CD4-positive, alpha-beta memory T cell (primary cell): ENCODE measurements around the gene C9orf40. TPM values are rescaled to one million over a fixed set of nuclear protein-coding genes. Genes with fewer than 3 reads are reported as not detected.

ENCODE experiments used
- CTCF ChIA-PET: fragments of 350-600 bp; sonication (Branson Sonifier 250); formaldehyde crosslinking; loops from one replicate; lab custom pipeline; 2021; ENCODE audit warnings: inconsistent platforms; ENCODE audit not compliant: partially characterized antibody; lab: Charles Lee
- POLR2A ChIA-PET: fragments of 350-600 bp; sonication (Branson Sonifier 250); formaldehyde crosslinking; loops from one replicate; lab custom pipeline; 2021; ENCODE audit not compliant: partially characterized antibody; lab: Charles Lee
- DNase-seq, 5 donors: peaks; one replicate each; pipeline versions ENCODE4 v3.0.0 to v3.0.0-alpha.2; 2020 to 2022; ENCODE audit warnings: mixed read lengths in 1 of 5
- H3K27ac ChIP-seq: one replicate; pipeline ENCODE4 v1.7.0; 2013; ENCODE audit warnings: low read depth, low read length
- H3K27me3 ChIP-seq: 2 replicates; pipeline ENCODE4 v1.7.0; 2013; ENCODE audit warnings: mild to moderate bottlenecking, low read length, moderate library complexity; ENCODE audit not compliant: insufficient read depth
- H3K36me3 ChIP-seq: 2 replicates; pipeline ENCODE4 v1.7.0; 2013; ENCODE audit warnings: mild to moderate bottlenecking, low read length, moderate library complexity; ENCODE audit not compliant: insufficient read depth
- H3K4me1 ChIP-seq: 2 replicates; pipeline ENCODE4 v1.7.0; 2013; ENCODE audit warnings: mild to moderate bottlenecking, low read length, moderate library complexity; ENCODE audit not compliant: insufficient read depth
- H3K4me3 ChIP-seq, 2 donors: one replicate each; pipeline ENCODE4 v1.7.0; 2013; ENCODE audit warnings: low read length in 2 of 2, mild to moderate bottlenecking in 1 of 2
- H3K9me3 ChIP-seq, 2 donors: one replicate each; pipeline ENCODE4 v1.7.0; 2013; ENCODE audit warnings: low read length in 2 of 2, control low read depth in 1 of 2; ENCODE audit not compliant: control insufficient read depth in 1 of 2
- H3K27ac Mint-ChIP-seq, 7 donors: one replicate each; pipeline ENCODE4 v1.8.0; 2020 to 2021; ENCODE audit warnings: mixed read lengths in 7 of 7, mild to moderate bottlenecking in 6 of 7, inconsistent platforms in 3 of 7, moderate library complexity in 3 of 7
- H3K27me3 Mint-ChIP-seq, 2 donors: one replicate each; pipeline ENCODE4 v1.8.0; 2020 to 2021; ENCODE audit warnings: mixed read lengths in 2 of 2
- H3K36me3 Mint-ChIP-seq, 2 donors: one replicate each; pipeline ENCODE4 v1.8.0; 2020 to 2021; ENCODE audit warnings: mixed read lengths in 2 of 2, inconsistent platforms in 1 of 2, mild to moderate bottlenecking in 1 of 2
- H3K4me1 Mint-ChIP-seq, 4 donors: one replicate each; pipeline ENCODE4 v1.8.0; 2020 to 2021; ENCODE audit warnings: mixed read lengths in 4 of 4, mild to moderate bottlenecking in 1 of 4
- H3K4me3 Mint-ChIP-seq, 8 donors: one replicate each; pipeline ENCODE4 v1.8.0; 2020 to 2021; ENCODE audit warnings: mixed read lengths in 8 of 8, mild to moderate bottlenecking in 7 of 8, moderate library complexity in 6 of 8, inconsistent platforms in 3 of 8
- H3K9me3 Mint-ChIP-seq, 8 donors: one replicate each; pipeline ENCODE4 v1.8.0; 2020 to 2021; ENCODE audit warnings: mixed read lengths in 8 of 8, mild to moderate bottlenecking in 5 of 8, inconsistent platforms in 3 of 8, moderate library complexity in 1 of 8
- intact Hi-C: fragments of 100-400 bp; cut with micrococcal nuclease; formaldehyde crosslinking; loops from one replicate; pipeline ENCODE4 v1.15.1; 2023
- polyA plus RNA-seq, 2 donors: library from polyadenylated mRNA; unstranded; fragments of 300-500 nt; fragmentation: Illumina TruSeq; gene quantifications; one replicate each; pipeline ENCODE4 v1.2.3, GENCODE V29; 2021
- total RNA-seq, 2 experiments: library from RNA; stranded (reverse); gene quantifications; one replicate each; pipeline ENCODE4 v1.2.3, GENCODE V29; 2021

C9orf40 gene
- total and polyA plus RNA-seq, 4 experiments from 2014 or later, result 2.2 to 7.4 (median 5.5) TPM

DNA sequence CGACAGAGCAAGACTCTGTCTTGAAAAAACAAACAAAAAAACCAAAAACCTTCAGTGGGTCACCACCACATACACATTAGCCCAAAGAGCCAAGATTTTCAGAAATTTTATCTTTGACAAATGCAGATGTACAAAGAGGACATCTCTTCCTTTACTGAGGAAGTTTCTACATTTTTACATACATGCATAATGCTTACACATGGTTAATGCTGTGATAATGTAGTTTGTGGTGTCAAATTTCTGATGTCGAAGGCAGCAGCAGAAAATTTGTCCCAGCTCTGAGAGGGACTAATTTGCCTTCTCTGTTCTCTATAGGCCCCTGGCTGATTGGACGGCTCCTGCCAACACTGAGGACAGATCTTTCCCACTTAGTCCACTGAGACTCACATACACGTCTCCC lies 24.6 kb upstream of the C9orf40 start:
- ChIA-PET POLR2A (no interaction called here), CTCF (interaction anchor here (2.5 kb wide), 1 partner anchor 24 kb away, joined by 8 read pairs; the partner anchor contains the start of gene C9orf40)
- Histone ChIP-seq H3K36me3 (no peaks in the 10 kb centered on the region), H3K4me3 (no peak overlapping the region), H3K9me3 (no peaks in the 10 kb centered on the region), H3K27me3 (no peaks in the 10 kb centered on the region), H3K27ac (no peak overlapping the region), H3K4me1 (no peaks in the 10 kb centered on the region)
- H3K27ac Mint-ChIP-seq, result no peak overlapping the region
- no peaks in the 10 kb centered on the region for H3K27me3 Mint-ChIP-seq
- no peak overlapping the region for H3K4me3 Mint-ChIP-seq
- peaks cover 0 to 10% (median 0%) of the 10 kb centered on the region in 8 donors for H3K9me3 Mint-ChIP-seq
- intact Hi-C loops, result no loop called here
- peaks cover 0 to 11% (median 5%) of the 10 kb centered on the region in 4 donors for H3K4me1 Mint-ChIP-seq
- DNase-seq, result no peak
- H3K36me3 Mint-ChIP-seq, result peaks cover 21 to 55% of the 10 kb centered on the region in 2 donors

DNA sequence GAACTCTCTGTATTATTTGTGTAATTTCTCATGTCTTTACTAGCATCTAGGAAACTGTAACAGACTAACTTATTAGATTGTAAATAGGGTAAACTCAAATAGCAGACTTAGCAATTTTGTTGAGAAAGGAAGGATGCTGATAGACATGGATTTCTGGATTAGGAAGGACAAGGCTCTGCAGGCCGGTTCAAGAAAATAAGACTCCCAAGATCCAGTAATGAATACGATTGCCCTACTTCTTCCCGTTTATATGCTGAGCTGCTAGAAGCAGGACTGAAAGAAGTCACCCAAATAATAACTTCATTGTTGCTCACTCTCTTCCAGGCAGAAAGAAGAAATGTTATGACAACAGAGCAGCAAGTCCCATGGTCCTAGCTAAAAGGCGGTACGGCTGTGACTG lies 22.8 kb upstream of the C9orf40 start:
- no peaks in the 10 kb centered on the region for H3K27me3 ChIP-seq
- intact Hi-C loops, result no loop called here
- Mint-ChIP-seq H3K27ac (no peak overlapping the region), H3K4me1 (peaks cover 0 to 11% (median 5%) of the 10 kb centered on the region in 4 donors), H3K9me3 (peaks cover 0 to 13% (median 0%) of the 10 kb centered on the region in 8 donors), H3K36me3 (peaks cover 17 to 48% of the 10 kb centered on the region in 2 donors), H3K4me3 (no peak overlapping the region), H3K27me3 (no peaks in the 10 kb centered on the region)
- H3K36me3 ChIP-seq, result no peaks in the 10 kb centered on the region
- no peak overlapping the region for H3K4me3 ChIP-seq
- H3K9me3 ChIP-seq, result no peaks in the 10 kb centered on the region
- CTCF ChIA-PET, result no interaction called here
- H3K27ac ChIP-seq, result no peak overlapping the region
- POLR2A ChIA-PET, result no interaction called here
- no peaks in the 10 kb centered on the region for H3K4me1 ChIP-seq
- no peak for DNase-seq

DNA sequence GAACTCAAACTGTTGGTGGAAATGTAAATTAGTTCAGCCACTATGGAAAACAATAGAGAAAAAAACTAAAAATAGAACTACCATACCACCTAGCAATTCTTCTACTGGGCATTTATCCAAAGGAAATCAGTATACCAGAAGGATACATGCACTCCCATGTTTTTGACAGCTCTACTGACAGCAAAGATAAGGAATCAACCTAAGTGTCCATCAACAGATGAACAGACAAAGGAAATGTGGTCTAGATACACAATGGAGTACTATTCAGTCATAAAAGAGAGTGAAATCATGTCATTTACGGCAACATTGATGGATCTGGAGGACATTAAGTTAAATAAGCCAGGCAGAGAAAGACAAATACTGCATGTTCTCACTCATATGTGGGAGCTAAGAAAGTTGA lies 21.8 kb upstream of the C9orf40 start:
- H3K36me3 ChIP-seq, result no peaks in the 10 kb centered on the region
- DNase-seq, result no peak
- intact Hi-C loops, result no loop called here
- Mint-ChIP-seq H3K36me3 (peaks cover 8 to 45% of the 10 kb centered on the region in 2 donors), H3K4me1 (peaks cover 0 to 11% (median 5%) of the 10 kb centered on the region in 4 donors), H3K27ac (peak overlapping the region in 1 of 7 donors; percentile 31), H3K9me3 (peaks cover 0 to 13% (median 0%) of the 10 kb centered on the region in 8 donors), H3K27me3 (no peaks in the 10 kb centered on the region), H3K4me3 (no peak overlapping the region)
- no peaks in the 10 kb centered on the region for H3K27me3 ChIP-seq
- POLR2A ChIA-PET, result no interaction called here
- CTCF ChIA-PET, result interaction anchor here (1.5 kb wide), 1 partner anchor 21 kb away, joined by 4 read pairs; no protein-coding TSS in a partner anchor
- no peak overlapping the region for H3K4me3 ChIP-seq
- no peak overlapping the region for H3K27ac ChIP-seq
- no peaks in the 10 kb centered on the region for H3K9me3 ChIP-seq
- no peaks in the 10 kb centered on the region for H3K4me1 ChIP-seq

DNA sequence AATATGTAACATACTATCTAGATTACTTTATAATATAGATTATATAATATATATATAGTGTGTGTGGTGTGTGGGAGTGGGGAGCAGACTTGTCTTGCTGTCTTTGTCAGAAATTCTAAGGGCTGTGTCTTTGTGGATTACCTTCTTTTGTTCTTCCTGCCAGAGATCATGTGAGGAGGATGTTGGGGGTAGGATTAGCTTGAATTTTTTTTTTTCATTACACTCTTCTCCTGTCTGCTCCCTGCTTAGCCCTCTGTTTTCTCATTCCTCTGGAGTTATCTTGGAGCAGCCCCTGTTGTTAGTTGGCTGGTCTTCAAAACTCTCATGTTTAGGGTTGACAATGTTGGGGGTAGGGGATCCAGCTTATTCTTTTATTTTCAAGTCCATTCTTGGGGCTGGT lies 21.0 kb upstream of the C9orf40 start:
- Histone ChIP-seq H3K27ac (no peak overlapping the region), H3K36me3 (no peaks in the 10 kb centered on the region), H3K4me1 (no peaks in the 10 kb centered on the region), H3K9me3 (no peaks in the 10 kb centered on the region), H3K27me3 (no peaks in the 10 kb centered on the region), H3K4me3 (no peak overlapping the region)
- no peak for DNase-seq
- Mint-ChIP-seq H3K4me1 (peaks cover 0 to 11% (median 5%) of the 10 kb centered on the region in 4 donors), H3K9me3 (peaks cover 0 to 13% (median 0%) of the 10 kb centered on the region in 8 donors), H3K4me3 (no peak overlapping the region), H3K27me3 (no peaks in the 10 kb centered on the region), H3K36me3 (peaks cover 8 to 43% of the 10 kb centered on the region in 2 donors), H3K27ac (peak overlapping the region in 1 of 7 donors; percentile 8)
- POLR2A ChIA-PET, result no interaction called here
- CTCF ChIA-PET, result interaction anchor here (1.5 kb wide), 1 partner anchor 20 kb away, joined by 4 read pairs; no protein-coding TSS in a partner anchor
- intact Hi-C loops, result no loop called here

DNA sequence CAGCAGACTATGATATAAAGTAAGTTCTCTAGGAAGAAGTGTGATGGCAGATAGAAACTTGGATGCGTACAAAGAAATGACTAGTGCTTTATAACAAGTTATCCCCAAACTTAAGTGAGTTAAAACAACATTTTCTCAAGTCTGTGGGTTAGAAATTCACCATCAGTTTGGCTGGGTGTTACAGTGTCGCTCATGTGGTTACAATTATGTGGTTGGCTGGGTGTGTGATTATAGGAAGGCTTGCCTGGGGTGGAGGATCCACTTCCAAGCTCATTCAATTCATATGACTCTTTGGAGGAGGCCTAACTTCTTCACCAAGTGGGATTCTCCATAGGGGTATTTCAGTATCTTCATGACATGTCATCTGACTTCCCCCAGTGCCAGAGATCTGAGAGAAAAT lies 10.3 kb upstream of the C9orf40 start:
- peaks cover 0 to 2% (median 0%) of the 10 kb centered on the region in 4 donors for H3K4me1 Mint-ChIP-seq

DNA sequence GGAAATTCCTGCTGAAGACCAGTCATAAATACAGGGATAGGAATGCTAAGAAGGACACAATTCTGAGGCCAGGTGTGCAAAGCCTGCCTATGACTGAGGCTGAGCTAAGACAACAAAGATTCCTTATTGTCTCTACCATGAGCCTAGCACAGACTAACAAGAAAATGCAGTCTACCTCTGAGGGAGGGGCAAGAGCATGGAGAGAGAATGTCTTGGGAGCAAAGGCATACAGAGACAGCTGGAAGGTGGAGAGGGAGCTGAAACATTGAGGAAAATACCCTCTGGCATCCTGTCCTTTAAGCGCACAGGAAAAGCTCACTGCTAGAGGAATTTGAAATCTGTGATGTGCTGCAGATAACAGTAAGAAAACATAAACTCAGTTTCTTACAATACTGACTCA lies 8.8 kb upstream of the C9orf40 start:
- DNase-seq, result no peak
- Mint-ChIP-seq H3K27me3 (no peaks in the 10 kb centered on the region), H3K36me3 (peaks cover 28 to 44% of the 10 kb centered on the region in 2 donors), H3K4me3 (no peak overlapping the region), H3K27ac (peak overlapping the region in 1 of 7 donors; percentile 11), H3K4me1 (peaks cover 0 to 3% (median 0%) of the 10 kb centered on the region in 4 donors), H3K9me3 (peaks cover 3 to 27% (median 17%) of the 10 kb centered on the region in 8 donors)
- H3K9me3 ChIP-seq, result peaks cover 0 to 3% of the 10 kb centered on the region in 2 donors
- no peaks in the 10 kb centered on the region for H3K27me3 ChIP-seq
- ChIA-PET POLR2A (no interaction called here), CTCF (interaction anchor here (0.6 to 1.3 kb wide), 2 partner anchors 11 to 65 kb away, joined by 3 read pairs; no protein-coding TSS in a partner anchor)
- no peak overlapping the region for H3K27ac ChIP-seq
- no peak overlapping the region for H3K4me3 ChIP-seq
- intact Hi-C loops, result no loop called here
- no peaks in the 10 kb centered on the region for H3K4me1 ChIP-seq
- H3K36me3 ChIP-seq, result no peaks in the 10 kb centered on the region

More for the DNA sequence above, 10.3 kb upstream of the C9orf40 start:
- peaks cover 0 to 3% of the 10 kb centered on the region in 2 donors for H3K9me3 ChIP-seq
- no peak overlapping the region for H3K4me3 ChIP-seq
- Mint-ChIP-seq H3K36me3 (peaks cover 30 to 47% of the 10 kb centered on the region in 2 donors), H3K4me3 (no peak overlapping the region), H3K9me3 (peaks cover 3 to 27% (median 17%) of the 10 kb centered on the region in 8 donors), H3K27me3 (no peaks in the 10 kb centered on the region), H3K27ac (no peak overlapping the region)
- no peaks in the 10 kb centered on the region for H3K36me3 ChIP-seq
- ChIA-PET POLR2A (no interaction called here), CTCF (interaction anchor here (0.8 to 1.0 kb wide), 2 partner anchors 9 to 188 kb away, joined by 3 to 4 read pairs; no protein-coding TSS in a partner anchor)
- H3K4me1 ChIP-seq, result no peaks in the 10 kb centered on the region
- no peak for DNase-seq
- intact Hi-C loops, result no loop called here
- H3K27ac ChIP-seq, result no peak overlapping the region
- H3K27me3 ChIP-seq, result no peaks in the 10 kb centered on the region

DNA sequence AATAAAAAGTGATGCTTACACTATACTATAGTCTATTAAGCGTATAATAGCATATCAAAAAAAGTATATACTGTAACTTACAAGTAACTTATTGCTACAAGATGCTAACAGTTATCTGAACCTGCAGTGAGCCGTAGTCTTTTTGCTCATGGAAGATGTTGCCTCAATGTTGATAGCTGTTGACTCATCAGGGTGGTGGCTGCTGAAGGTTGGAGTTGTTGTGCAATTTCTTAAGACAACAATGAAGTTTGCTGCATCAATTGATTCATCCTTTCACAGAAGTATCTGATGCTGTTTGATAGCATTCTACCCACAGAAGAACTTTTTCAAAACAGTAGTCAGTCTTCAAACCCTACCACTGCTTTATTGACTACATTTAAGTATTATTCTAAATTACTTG lies 7.8 kb upstream of the C9orf40 start:
- H3K27me3 ChIP-seq, result no peaks in the 10 kb centered on the region
- Mint-ChIP-seq H3K9me3 (peaks cover 3 to 27% (median 17%) of the 10 kb centered on the region in 8 donors), H3K4me3 (no peak overlapping the region), H3K36me3 (peaks cover 28 to 34% of the 10 kb centered on the region in 2 donors), H3K4me1 (peaks cover 0 to 3% (median 0%) of the 10 kb centered on the region in 4 donors), H3K27ac (no peak overlapping the region), H3K27me3 (no peaks in the 10 kb centered on the region)
- intact Hi-C loops, result no loop called here
- H3K9me3 ChIP-seq, result peaks cover 0 to 3% of the 10 kb centered on the region in 2 donors
- no peak overlapping the region for H3K4me3 ChIP-seq
- no peak overlapping the region for H3K27ac ChIP-seq
- CTCF ChIA-PET, result interaction anchor here (0.7 kb wide), 1 partner anchor 8 kb away, joined by 3 read pairs; the partner anchor contains the start of gene C9orf40
- no peaks in the 10 kb centered on the region for H3K36me3 ChIP-seq
- no peak for DNase-seq
- POLR2A ChIA-PET, result no interaction called here
- H3K4me1 ChIP-seq, result no peaks in the 10 kb centered on the region
